Skeletal muscle cell (primary cell): ENCODE results near the gene CUEDC1.
"Not testable (repeated sequence)": the region's sequence is repeated elsewhere in the genome, so short reads cannot be mapped to it uniquely, and the experiment has no call there.

Experiments
- DNase-seq: peaks from one replicate; pipeline ENCODE4 v3.0.0-alpha.2; 2010; ENCODE audit warnings: low read depth
- H3K4me3 ChIP-seq: 2 replicates; pipeline ENCODE4 v1.5.1; 2011; ENCODE audit warnings: low read depth, mild to moderate bottlenecking, control low read depth, low read length, moderate library complexity

CUEDC1 gene

DNA sequence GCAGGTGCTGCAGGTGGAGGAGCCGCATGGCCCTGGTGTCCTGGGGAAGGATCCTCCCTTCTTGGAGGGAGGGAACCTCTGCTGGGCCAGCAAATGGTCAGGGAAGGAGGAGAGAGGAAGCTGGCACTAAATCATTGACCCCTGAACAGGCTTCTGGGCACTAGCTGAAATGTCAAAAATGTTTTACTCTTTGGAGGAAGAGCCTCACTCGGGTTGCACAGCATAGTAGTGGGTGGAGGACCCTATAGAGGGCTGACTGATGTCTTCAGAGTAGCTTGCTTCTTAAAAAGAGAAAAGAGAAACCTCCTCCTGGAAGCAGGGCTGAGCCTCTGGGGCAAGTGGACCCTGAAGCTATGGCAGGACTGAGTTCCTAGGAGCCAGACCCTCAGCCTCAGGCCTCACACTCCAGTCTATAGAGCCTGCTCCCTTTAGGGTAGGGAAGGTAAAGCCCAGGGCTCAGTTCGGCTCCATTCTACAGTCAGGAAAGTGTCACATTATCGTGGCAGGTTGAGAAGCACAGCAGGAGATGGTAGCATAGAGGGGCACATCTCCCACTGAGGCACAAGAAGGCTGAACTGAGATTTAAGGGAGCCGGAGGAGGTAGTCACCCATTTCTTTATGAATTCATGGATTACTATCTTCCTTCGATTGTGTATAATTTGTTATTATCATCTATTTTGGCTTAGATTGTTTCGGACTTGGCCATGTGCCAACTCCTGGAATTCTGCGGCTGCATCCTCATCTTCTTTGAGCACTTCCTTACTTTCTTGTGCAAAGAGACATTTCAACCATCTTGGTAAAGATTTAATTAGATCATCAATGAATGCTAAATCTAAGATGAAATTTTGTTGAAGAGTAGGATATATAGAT lies 7.3 kb upstream of the CUEDC1 start:
- H3K4me3 ChIP-seq, result no peak overlapping the region
- DNase-seq, result no peak

DNA sequence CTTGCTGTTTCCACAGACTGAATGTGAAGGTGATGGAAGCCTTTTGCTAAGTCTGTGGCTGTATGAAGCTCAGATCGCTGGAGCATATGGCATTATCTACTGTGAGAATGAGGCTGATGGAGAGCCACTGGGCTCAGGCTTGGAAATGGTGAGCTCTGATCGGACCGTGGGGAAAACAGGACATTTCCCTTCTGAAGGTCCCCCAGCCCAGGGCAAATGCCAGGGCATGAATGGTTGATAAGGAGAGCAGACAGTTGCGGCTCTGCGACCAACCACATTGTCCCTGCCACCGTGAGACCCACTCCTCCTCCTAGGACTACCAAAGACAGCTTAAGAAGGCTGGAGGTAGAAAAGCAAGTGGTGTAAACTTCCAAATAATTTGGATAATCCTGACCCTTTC lies 4.7 kb upstream of the CUEDC1 start:
- no peak overlapping the region for H3K4me3 ChIP-seq
- no peak for DNase-seq

DNA sequence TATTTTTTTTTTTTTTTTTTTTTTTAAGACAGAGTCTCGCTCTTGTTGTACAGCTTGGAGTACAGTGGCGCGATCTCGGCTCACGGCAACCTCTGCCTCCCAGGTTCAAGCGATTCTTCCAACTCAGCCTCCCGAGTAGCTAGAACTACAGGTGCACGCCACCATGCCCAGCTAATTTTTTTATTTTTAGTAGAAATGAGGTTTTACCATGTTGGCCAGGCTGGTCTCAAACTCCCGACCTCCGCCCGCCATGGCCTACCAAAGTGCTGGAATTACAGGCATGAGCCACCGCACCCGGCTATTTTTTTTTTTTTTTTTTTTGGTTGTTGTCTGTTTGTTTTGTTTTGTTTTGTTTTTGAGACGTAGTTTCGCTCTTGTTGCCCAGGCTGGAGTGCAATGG lies 3.2 kb upstream of the CUEDC1 start:
- H3K4me3 ChIP-seq, DNase-seq: not testable (repeated sequence)

GRCh38 chr17:57957886-57958285 lies 2.7 kb upstream of the CUEDC1 start:
- no peak for DNase-seq
- H3K4me3 ChIP-seq, result no peak overlapping the region

GRCh38 chr17:57957120-57957850 lies 2.1 kb upstream of the CUEDC1 start:
- no peak overlapping the region for H3K4me3 ChIP-seq
- DNase-seq, result no peak

- no peak overlapping the region for H3K4me3 ChIP-seq
- no peak for DNase-seq
Measured at GRCh38 chr17:57956291-57957119, 1.3 kb upstream of the CUEDC1 start.

GRCh38 chr17:57954397-57955182 lies 622 bp downstream of the CUEDC1 start:
- DNase-seq, result no peak
- H3K4me3 ChIP-seq, result peak overlapping the region; percentile 74

DNA sequence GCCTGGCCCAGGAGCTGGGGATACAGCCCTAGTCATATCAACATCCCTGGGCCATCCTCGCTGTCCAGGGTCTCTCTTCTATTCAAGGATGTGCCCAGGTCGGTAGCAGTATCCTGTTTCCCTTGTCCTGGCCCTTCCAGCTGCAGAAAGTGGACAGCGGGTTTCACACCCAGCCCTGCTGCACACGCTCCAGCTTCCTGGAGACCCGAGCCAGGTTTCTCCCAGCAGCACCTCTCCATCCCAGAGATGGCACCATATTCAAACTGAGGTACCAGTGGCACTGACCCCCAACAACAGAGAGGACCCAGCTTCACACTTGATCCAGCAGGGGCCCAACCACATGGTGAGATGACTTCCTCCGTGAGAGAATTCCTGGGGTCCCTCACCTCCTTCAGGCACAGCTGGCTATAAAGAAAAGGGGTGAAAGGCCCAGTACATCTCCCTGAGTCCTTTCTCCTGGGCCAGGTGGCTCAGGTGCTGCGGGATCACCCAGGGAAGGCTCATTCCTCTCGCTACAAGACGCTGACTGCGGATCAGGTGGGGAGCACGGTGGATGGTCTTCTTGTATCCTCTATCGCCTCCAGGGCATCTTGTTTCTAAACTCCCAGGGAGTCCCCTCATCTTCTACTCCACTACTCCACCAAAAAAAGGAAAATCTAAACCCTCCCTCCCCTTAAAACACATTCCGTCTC lies 1.4 kb downstream of the CUEDC1 start:
- H3K4me3 ChIP-seq, result peak overlapping the region; percentile 74
- no peak for DNase-seq

GRCh38 chr17:57953219-57953618 lies 2.0 kb downstream of the CUEDC1 start:
- H3K4me3 ChIP-seq, result no peak overlapping the region
- DNase-seq, result no peak

- no peak overlapping the region for H3K4me3 ChIP-seq
- DNase-seq, result no peak
Measured at GRCh38 chr17:57949649-57950048, 5.6 kb downstream of the CUEDC1 start.

DNA sequence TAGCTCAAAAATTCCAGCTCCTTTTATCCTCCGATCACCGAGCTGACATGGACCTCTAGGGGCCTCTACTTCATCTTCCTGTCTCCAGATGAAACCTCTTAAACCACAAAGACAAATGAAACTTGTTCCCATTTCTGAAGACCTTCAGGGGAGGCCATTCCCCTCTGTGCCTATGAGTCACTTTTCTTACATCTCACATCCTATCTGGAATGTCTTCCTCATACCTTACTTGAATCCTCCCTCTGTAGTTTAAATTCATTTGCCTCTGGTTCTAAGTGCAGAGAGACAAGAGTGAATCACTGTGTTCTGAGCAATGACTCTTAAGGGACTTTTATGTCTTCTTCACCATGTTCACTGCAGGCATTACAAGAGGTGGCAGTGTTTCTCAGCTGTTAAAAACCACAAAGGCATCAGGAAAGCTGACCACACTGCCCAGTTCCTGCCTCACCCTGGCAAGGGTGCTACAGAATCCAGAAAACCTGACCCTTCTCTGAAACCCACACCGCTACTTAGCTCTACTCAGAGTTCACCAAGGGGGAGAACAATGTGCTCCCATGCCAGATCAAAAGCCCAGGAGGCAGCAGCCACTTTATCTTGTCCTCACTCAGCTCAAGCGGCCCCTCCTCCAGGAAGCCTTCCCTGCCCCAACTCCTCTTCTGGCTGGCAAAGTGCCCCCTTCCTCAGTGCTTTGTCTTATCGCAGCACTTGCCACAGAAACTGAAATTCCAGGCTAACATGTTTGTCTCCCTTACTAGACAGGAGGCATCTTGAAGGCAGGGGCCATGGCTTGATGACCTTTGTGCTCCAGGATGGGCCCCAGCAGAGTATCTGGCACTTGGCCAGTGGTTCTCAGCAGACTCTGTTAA lies 6.4 kb downstream of the CUEDC1 start:
- DNase-seq, result peak; percentile 93
- no peak overlapping the region for H3K4me3 ChIP-seq

GRCh38 chr17:57948169-57948554 lies 7.0 kb downstream of the CUEDC1 start:
- DNase-seq, result no peak
- H3K4me3 ChIP-seq, result no peak overlapping the region

DNA sequence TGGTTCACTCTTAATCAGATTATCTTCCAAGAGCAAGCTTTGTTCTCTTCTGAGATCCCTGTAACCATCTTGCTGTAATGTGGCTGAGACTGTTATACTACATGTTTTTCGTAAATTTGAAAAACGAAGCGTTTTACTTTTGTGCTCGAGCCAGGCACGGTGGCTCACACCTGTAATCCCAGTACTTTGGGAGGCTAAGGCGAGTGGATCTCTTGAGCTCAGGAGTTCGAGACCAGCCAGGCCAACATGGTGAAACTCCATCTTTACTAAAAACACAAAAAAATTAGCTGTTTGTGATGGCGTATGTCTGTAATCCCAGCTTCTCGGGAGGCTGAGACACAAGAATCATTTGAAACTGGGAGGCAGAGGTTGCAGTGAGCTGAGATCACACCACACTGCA lies 7.8 kb downstream of the CUEDC1 start:
- DNase-seq, result no peak
- H3K4me3 ChIP-seq, result peak overlapping the region; percentile 30

DNA sequence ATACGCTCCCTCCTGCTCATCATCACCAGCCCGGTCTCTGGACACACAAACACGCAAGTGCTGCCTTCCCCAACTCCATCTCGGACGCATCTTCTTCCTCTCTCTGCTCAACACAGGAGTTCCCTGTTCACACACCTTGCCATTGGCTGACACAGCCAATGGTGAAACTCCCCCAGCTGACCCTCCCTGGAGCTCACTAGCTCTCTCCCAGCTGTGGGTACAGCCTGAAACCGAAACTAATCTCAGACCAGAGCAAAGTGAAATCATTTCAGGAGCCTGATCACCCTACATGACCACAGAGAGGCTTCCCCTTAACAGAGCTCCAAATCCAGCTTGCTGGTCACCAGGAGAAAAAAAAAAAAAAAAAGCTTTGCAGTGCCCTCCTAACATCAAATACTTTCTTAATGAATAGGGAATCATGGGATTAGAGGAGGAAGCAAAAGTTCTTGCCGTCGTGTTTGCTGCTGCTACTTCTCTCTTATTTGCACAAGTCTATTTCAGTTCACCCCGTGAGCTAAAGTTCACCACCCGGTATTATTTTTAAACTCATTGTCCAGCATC lies 8.3 kb downstream of the CUEDC1 start:
- peak overlapping the region; percentile 30 for H3K4me3 ChIP-seq
- DNase-seq, result no peak

DNA sequence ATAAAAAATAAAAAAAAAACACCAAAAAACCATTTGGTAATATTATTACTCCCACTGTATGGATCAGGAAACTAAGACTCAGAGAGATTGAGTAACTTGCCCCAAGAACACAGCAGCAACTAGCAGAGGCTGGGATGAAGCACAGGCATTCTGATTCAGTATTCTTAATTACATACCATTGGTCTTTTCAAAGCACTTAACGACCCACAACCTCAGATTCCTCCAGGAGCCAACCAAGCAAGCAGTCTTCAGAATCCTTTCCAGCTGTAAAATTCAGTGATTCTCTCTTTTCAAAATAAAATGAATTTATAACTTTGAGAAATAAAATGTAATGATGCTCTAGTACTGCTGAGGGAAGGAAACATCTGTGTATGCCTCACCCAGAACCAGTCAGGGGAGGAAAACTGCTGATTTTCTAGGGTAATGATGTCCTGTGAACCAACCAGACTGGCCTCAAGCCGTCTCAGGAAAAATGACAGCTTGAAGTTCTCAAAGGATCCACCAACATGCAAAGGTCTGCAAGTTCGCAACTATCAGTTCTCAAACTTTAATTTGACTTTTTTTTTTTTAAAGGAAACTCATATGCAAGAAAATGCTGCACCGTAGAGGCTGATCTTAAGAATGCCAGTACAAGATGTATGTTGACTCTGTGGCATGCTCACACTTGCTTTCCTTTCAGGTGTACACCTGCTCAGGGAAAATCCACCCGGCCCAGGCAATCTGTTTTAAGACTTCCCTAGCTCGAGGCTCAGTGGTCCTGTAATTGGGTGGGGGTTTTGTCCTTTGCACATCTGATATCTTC lies 9.0 kb downstream of the CUEDC1 start:
- H3K4me3 ChIP-seq, result peak overlapping the region; percentile 30
- no peak for DNase-seq

DNA sequence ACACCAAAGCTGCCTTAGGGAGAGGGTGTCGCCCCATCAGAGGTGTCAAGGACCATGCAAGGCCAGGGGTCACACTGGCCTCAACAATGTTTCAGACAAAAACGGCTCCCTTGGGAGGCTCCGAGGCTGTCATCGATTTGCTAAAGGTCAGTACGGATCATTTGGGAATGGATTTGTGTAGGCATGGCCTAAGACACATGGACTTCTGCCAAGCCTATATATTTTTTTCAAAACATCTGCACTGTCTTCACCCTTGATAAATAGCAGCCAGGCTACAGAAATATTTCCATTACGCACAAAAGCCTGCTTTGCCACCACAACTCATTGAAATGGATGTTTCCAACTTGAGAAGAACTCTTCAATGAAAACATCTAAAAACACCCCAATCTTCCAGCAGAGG lies 10.3 kb downstream of the CUEDC1 start:
- no peak for DNase-seq
- H3K4me3 ChIP-seq, result no peak overlapping the region

DNA sequence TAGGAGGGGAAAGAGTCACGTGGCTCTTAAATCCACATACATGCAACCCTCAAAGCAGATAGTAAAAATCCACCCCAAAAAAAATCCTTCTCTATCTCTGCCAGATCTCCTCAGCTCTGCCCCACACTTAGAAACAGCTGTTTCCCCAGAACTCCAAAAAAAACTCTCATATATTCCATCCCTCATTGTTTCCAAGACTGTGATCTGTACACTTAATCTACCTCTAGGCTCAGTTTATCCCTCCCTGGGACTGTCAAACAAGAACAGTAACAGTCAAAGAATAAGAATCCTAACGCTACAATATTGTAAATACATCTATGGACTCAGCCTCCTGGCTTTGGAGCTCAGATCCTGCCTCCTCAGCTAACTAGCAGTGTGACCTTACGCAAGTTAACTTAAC lies 11.6 kb downstream of the CUEDC1 start:
- DNase-seq, result no peak
- no peak overlapping the region for H3K4me3 ChIP-seq
